Uterus (tissue), 4 donors: Measurements from ENCODE around the gene PLAC9. TPM values are rescaled to one million over a fixed set of nuclear protein-coding genes. Genes with fewer than 3 reads are reported as not detected.
A peak's percentile ranks its signal among the peaks of the same experiment; 100 is the strongest.
"Not testable (repeated sequence)": the region's sequence is repeated elsewhere in the genome, so short reads cannot be mapped to it uniquely, and the experiment has no call there.

Source experiments
- DNase-seq, 2 donors: peaks; one replicate each; pipeline ENCODE4 v3.0.0-alpha.2; 2019 to 2020
- H3K27ac ChIP-seq, 2 donors: fragments of 200-600 bp; sonication (generic); 1 replicate in 1 of 2; 2 replicates in 1 of 2; pipeline ENCODE4 v1.5.1; 2016 to 2018
- H3K27me3 ChIP-seq, 2 donors: fragments of 200-600 bp; sonication (generic); one replicate each; pipeline ENCODE4 v1.5.1; 2018 to 2019; ENCODE audit warnings: control low read depth in 1 of 2
- H3K36me3 ChIP-seq, 2 donors: fragments of 200-600 bp; sonication (generic); one replicate each; pipeline ENCODE4 v1.5.1; 2019; ENCODE audit warnings: control low read depth in 1 of 2
- H3K4me1 ChIP-seq, 2 donors: fragments of 200-600 bp; sonication (generic); one replicate each; pipeline ENCODE4 v1.5.1; 2018 to 2019; ENCODE audit warnings: control low read depth in 1 of 2
- H3K4me3 ChIP-seq, 2 donors: fragments of 200-600 bp; sonication (generic); 1 replicate in 1 of 2; 2 replicates in 1 of 2; pipeline ENCODE4 v1.5.1; 2018 to 2019; ENCODE audit warnings: mild to moderate bottlenecking in 1 of 2
- H3K9me3 ChIP-seq, 2 donors: fragments of 200-600 bp; sonication (generic); one replicate each; pipeline ENCODE4 v1.5.1; 2019; ENCODE audit warnings: control low read depth in 1 of 2
- POLR2A ChIP-seq, 2 donors: fragments of 450-650 bp; IDR thresholded peaks; one replicate each; pipeline ENCODE4 v1.6.1; 2016; ENCODE audit warnings: antibody characterized with exemption in 2 of 2, mild to moderate bottlenecking in 1 of 2, moderate library complexity in 1 of 2
- intact Hi-C: fragments of 100-400 bp; cut with DNase I; formaldehyde crosslinking; loops from one replicate; pipeline ENCODE4 v1.15.1; 2023; ENCODE audit warnings: low total_unique reads
- total RNA-seq, 4 donors: library from RNA; depleted of rRNA in 3 of 4; stranded (reverse); fragments of >200 nt in 3 of 4; gene quantifications; one replicate each; pipeline versions ENCODE4 v1.1.0 to v1.2.4, GENCODE V29; 2014 to 2023
- TF ChIP-seq, protein P1 (sequence below), 4 experiments: fragments of 200-600 bp in 2 of 4; fragments of 450-650 bp in 2 of 4; sonication (generic) in 2 of 4; IDR thresholded peaks; one replicate each; pipeline ENCODE4 v1.5.1; 2016 to 2019; ENCODE audit warnings: antibody characterized with exemption in 4 of 4, mild to moderate bottlenecking in 2 of 4, moderate library complexity in 1 of 4
- donor health status: DM: yes; HTN: yes; CAD: no.

Gene PLAC9
- total RNA-seq, 4 donors from 2014 or later: 24.5 to 91.7 (median 30.2) TPM

DNA sequence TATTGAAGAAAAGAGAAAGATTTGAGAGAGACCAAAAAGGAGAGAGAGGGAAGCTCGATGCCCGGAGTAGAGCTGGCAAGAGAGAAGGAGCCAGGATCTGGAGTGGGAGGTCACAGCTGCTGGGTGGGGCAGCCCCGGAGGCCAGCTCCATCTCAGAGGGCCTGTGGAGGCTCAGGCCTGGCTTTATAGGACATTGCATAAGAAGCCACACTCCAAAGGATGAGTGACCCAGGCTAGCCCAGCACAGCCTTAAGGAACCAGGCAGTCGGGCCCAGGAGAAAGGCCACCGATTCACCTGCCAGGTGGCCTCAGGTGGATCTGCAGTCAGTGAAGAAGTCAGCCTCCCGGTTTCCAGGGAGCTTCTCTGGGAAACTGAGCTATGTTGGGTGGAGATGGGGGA lies 676 bp downstream of the PLAC9 start:
- no peaks in the 10 kb centered on the region for H3K36me3 ChIP-seq
- TF ChIP-seq, protein P1, sequence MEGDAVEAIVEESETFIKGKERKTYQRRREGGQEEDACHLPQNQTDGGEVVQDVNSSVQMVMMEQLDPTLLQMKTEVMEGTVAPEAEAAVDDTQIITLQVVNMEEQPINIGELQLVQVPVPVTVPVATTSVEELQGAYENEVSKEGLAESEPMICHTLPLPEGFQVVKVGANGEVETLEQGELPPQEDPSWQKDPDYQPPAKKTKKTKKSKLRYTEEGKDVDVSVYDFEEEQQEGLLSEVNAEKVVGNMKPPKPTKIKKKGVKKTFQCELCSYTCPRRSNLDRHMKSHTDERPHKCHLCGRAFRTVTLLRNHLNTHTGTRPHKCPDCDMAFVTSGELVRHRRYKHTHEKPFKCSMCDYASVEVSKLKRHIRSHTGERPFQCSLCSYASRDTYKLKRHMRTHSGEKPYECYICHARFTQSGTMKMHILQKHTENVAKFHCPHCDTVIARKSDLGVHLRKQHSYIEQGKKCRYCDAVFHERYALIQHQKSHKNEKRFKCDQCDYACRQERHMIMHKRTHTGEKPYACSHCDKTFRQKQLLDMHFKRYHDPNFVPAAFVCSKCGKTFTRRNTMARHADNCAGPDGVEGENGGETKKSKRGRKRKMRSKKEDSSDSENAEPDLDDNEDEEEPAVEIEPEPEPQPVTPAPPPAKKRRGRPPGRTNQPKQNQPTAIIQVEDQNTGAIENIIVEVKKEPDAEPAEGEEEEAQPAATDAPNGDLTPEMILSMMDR (IDR thresholded peaks at IDR 0.05): no peak
- no peak for TF ChIP-seq POLR2A (IDR thresholded peaks at IDR 0.05)
- peak overlapping the region; percentile 68 to 79 for H3K27ac ChIP-seq
- intact Hi-C loops: no loop called here
- no peaks in the 10 kb centered on the region for H3K9me3 ChIP-seq
- H3K4me3 ChIP-seq: peak overlapping the region; percentile 21 to 41
- peaks cover 0 to 6% of the 10 kb centered on the region in 2 donors for H3K4me1 ChIP-seq
- DNase-seq: peak; percentile 42 to 57
- H3K27me3 ChIP-seq: no peaks in the 10 kb centered on the region

DNA sequence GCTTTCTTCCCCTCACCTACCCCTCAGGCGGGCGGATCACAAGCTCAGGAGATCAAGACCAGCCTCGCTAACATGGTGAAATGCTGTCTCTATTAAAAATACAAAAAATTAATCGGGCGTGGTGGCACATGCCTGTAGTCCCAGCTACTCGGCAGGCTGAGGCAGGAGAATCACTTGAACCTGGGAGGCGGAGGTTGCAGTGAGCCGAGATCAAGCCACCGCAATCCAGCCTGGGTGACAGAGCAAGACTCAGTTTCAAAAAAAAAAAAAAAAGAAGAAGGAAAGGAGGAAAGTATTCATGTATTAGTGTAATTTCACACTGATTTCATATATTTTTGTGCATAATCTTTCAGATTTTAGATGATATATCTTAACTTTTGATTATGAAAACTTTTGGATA lies 1.2 kb downstream of the PLAC9 start:
- DNase-seq, H3K27me3 ChIP-seq, H3K36me3 ChIP-seq, intact Hi-C loops, H3K4me1 ChIP-seq, H3K9me3 ChIP-seq: not testable (repeated sequence)
- H3K27ac ChIP-seq: peak overlapping the region; percentile 68 to 79
- H3K4me3 ChIP-seq: peak overlapping the region in 1 of 2 donors; percentile 21

DNA sequence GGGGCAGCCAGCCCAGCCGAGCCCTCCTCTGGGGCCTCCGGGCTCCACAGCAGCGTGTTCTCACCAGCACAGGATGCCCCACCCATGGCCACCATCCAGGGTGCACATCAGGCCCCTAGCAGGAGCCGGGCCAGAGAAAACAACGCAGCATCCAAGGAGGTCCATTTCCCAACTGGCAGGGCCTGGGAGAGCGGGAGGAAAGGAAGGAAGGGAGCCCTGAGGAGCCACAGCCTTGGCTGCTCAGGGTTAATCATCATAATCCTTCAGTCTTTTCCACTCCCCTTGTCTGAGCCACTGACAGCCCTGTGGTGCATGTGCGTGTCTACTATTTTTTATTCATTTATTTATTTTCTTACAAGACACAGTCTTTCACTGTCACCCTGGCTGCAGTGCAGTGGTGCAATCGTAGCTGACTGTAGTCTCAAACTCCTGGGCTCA lies 3.6 kb downstream of the PLAC9 start:
- H3K4me3 ChIP-seq: no peak overlapping the region
- intact Hi-C loops: no loop called here
- TF ChIP-seq POLR2A (IDR thresholded peaks at IDR 0.05): no peak

DNA sequence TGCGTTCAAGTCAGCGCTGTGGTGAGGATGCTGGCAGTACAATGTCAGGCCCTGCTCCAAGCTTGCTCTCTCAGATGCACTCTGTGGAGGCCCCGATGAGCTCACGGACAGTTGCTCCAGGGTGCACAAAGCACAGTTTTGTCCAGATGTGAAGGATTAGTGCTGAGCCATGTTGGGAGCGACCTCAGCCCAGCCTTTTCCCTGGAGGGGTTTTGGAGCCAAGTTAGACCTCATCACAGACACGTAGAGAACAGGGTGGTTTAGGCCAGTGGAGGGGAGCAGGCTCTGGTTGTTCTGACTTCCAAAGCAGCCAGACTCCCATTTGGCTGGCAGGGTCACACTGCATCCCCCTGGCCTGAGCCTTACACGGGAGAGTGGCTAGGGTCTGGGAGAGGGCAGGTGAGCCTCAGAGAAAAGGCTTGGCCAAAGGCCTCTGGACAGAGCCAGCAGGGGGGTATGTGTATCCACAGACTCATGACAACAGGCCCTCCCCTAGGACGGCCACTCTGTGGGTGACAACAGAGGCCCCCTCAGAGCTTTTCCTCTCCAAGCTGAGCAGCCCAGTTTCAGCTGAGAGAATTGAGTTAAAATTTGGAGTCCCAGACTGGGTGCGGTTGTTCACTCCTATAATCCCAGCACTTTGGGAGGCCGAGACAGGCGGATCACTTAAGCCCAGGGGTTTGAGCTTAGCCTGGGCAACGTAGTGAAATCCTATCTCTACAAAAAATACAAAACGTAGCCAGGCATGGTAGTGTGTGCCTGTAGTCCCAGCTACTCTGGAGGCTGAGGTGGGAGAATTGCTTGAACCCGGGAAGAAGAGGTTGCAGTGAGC lies 4.7 kb downstream of the PLAC9 start:
- no peaks in the 10 kb centered on the region for H3K36me3 ChIP-seq
- H3K9me3 ChIP-seq: no peaks in the 10 kb centered on the region
- intact Hi-C loops: no loop called here
- peak in 1 of 2 donors; percentile 61 for DNase-seq
- H3K27ac ChIP-seq: peak overlapping the region in 1 of 2 donors; percentile 77
- H3K4me1 ChIP-seq: peaks cover 0 to 6% of the 10 kb centered on the region in 2 donors
- no peaks in the 10 kb centered on the region for H3K27me3 ChIP-seq
- no peak for TF ChIP-seq POLR2A (IDR thresholded peaks at IDR 0.05)
- TF ChIP-seq, protein P1 (IDR thresholded peaks at IDR 0.05): no peak
- H3K4me3 ChIP-seq: no peak overlapping the region

More for the DNA sequence above, 3.6 kb downstream of the PLAC9 start:
- Histone ChIP-seq H3K27ac (peak overlapping the region; percentile 43 to 77), H3K27me3 (no peaks in the 10 kb centered on the region), H3K4me1 (peaks cover 0 to 6% of the 10 kb centered on the region in 2 donors), H3K9me3 (no peaks in the 10 kb centered on the region), H3K36me3 (no peaks in the 10 kb centered on the region)
- peak; percentile 67 to 87 for DNase-seq

DNA sequence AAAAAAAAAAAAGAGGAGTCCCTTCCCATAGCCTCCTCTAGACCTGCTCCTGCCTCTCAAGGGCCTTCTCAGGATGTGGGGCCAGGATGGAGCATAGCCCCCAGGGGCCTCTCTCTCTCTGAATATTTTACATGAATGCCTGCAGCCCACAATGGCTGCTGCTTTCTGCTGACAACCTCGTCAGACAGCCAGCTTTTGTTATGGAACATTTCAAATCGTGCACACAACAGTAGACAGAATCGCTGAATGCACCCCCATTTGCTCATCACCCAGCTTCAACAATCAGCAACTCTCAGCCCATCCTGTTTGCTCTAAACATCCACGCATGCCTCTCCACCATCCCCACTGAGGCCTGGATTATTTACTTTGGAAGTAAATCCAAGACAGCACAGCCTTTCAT lies 5.4 kb downstream of the PLAC9 start:
- Histone ChIP-seq H3K9me3 (no peaks in the 10 kb centered on the region), H3K4me1 (peaks cover 0 to 6% of the 10 kb centered on the region in 2 donors), H3K27ac (peak overlapping the region in 1 of 2 donors; percentile 77), H3K4me3 (no peak overlapping the region), H3K27me3 (no peaks in the 10 kb centered on the region), H3K36me3 (no peaks in the 10 kb centered on the region)
- intact Hi-C loops: no loop called here
- no peak for DNase-seq
- TF ChIP-seq POLR2A (IDR thresholded peaks at IDR 0.05): no peak
- TF ChIP-seq, protein P1 (IDR thresholded peaks at IDR 0.05): no peak

DNA sequence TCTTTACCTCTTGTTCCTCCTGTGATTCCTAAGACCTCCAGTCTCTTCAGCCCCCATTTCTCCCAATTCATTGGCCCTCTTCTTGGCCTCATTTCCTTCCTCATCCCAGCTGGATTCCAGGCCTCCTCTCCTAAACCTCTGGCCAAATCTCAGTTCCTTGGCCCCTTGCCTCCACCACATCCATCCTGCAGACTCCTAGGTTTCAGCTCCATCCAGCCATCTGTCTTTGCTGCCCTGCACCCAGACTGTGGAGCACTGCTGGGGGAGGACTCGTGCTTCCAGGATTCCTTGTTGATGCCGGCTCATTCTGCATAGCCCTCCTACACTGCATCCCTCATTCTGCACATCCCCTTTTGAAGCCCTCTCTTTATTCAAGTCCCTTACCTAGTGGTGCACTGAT lies 6.7 kb downstream of the PLAC9 start:
- peaks cover 6 to 8% of the 10 kb centered on the region in 2 donors for H3K4me1 ChIP-seq

More for the DNA sequence above, 6.7 kb downstream of the PLAC9 start:
- intact Hi-C loops: no loop called here
- DNase-seq: no peak
- H3K27me3 ChIP-seq: no peaks in the 10 kb centered on the region
- H3K27ac ChIP-seq: no peak overlapping the region
- no peak overlapping the region for H3K4me3 ChIP-seq
- TF ChIP-seq, protein P1 (IDR thresholded peaks at IDR 0.05): no peak
- no peaks in the 10 kb centered on the region for H3K36me3 ChIP-seq
- no peaks in the 10 kb centered on the region for H3K9me3 ChIP-seq
